ENCODE measurements around the gene ZNF343.

- TF ChIP-seq CTCF (IDR thresholded peaks at IDR 0.05) (no peak), POLR2A (IDR thresholded peaks at IDR 0.05) (no peak)
Observed at GRCh38 chr20:2473516-2473915, 35.2 kb downstream of the ZNF343 start.
